Neural cell (in vitro differentiated cells): Measurements from ENCODE around the gene CEP170B. TPM values are rescaled to one million over a fixed set of nuclear protein-coding genes. Genes with fewer than 3 reads are reported as not detected.
"Not testable (repeated sequence)": the region's sequence is repeated elsewhere in the genome, so short reads cannot be mapped to it uniquely, and the experiment has no call there.

ENCODE experiments used
- H2AFZ ChIP-seq: fragments of 200-600, 300-800 bp; sonication (generic), shearing (Covaris generic); 2 replicates; pipeline ENCODE4 v1.6.0; 2014; ENCODE audit warnings: low read depth, mild to moderate bottlenecking, antibody characterized with exemption, low read length, moderate library complexity
- H3F3A ChIP-seq: fragments of 200-600 bp; shearing (Covaris generic); 2 replicates; pipeline ENCODE4 v1.6.1; 2016; ENCODE audit warnings: mild to moderate bottlenecking, moderate library complexity, mixed read lengths, antibody characterized with exemption, low read length; ENCODE audit not compliant: insufficient read depth, poor library complexity, severe bottlenecking
- H3K27ac ChIP-seq: fragments of 200-600, 300-800 bp; sonication (generic), shearing (Covaris generic); 2 replicates; pipeline ENCODE4 v1.5.1; 2014; ENCODE audit warnings: mild to moderate bottlenecking, low read length, moderate library complexity
- H3K27me3 ChIP-seq: fragments of 300-800, 200-600 bp; sonication (generic), shearing (Covaris generic); 2 replicates; pipeline ENCODE4 v1.6.0; 2014; ENCODE audit warnings: mild to moderate bottlenecking, low read depth, low read length, moderate library complexity; ENCODE audit not compliant: insufficient read depth
- H3K36me3 ChIP-seq: fragments of 300-800, 200-600 bp; sonication (generic), shearing (Covaris generic); 2 replicates; pipeline ENCODE4 v1.5.1; 2014; ENCODE audit warnings: mild to moderate bottlenecking, antibody characterized with exemption, low read length, moderate library complexity; ENCODE audit not compliant: insufficient read depth
- H3K4me2 ChIP-seq: fragments of 300-800, 200-600 bp; sonication (generic), shearing (Covaris generic); 2 replicates; pipeline ENCODE4 v1.6.0; 2014; ENCODE audit warnings: mild to moderate bottlenecking, low read length
- H3K4me3 ChIP-seq: fragments of 300-800, 200-600 bp; sonication (generic), shearing (Covaris generic); 2 replicates; pipeline ENCODE4 v1.5.1; 2014; ENCODE audit warnings: mild to moderate bottlenecking, low read length, moderate library complexity
- H3K79me2 ChIP-seq: fragments of 200-600 bp; shearing (Covaris generic); replicated peaks from 2 replicates; pipeline ENCODE4 v1.6.0; 2014; ENCODE audit warnings: mild to moderate bottlenecking, low read length, moderate library complexity; ENCODE audit not compliant: insufficient read depth
- H3K9ac ChIP-seq: fragments of 300-800, 200-600 bp; sonication (generic), shearing (Covaris generic); 2 replicates; pipeline ENCODE4 v1.6.1; 2016; ENCODE audit warnings: mild to moderate bottlenecking, low read length, mixed read lengths
- H3K9me2 ChIP-seq: fragments of 200-600 bp; shearing (Covaris generic); 2 replicates; pipeline ENCODE4 v1.6.1; 2016; ENCODE audit warnings: mild to moderate bottlenecking, low read length, mixed read lengths; ENCODE audit not compliant: insufficient read depth
- H3K9me3 ChIP-seq: fragments of 200-600, 300-800 bp; sonication (generic), shearing (Covaris generic); 2 replicates; pipeline ENCODE4 v1.6.1; 2016; ENCODE audit warnings: mild to moderate bottlenecking, mixed run types, low read length, moderate library complexity, mixed read lengths
- H4K20me1 ChIP-seq: fragments of 200-600 bp; shearing (Covaris generic); 2 replicates; pipeline ENCODE4 v1.6.1; 2016; ENCODE audit warnings: mild to moderate bottlenecking, mixed run types; ENCODE audit not compliant: insufficient read depth
- CTCF ChIP-seq: fragments of 450-650 bp; IDR thresholded peaks from 2 replicates; pipeline ENCODE4 v1.5.1; 2014; ENCODE audit warnings: antibody characterized with exemption, mild to moderate bottlenecking, moderate library complexity; ENCODE audit not compliant: poor library complexity, severe bottlenecking
- EP300 ChIP-seq: fragments of 450-650 bp; conservative IDR thresholded peaks from 2 replicates; pipeline ENCODE4 v1.6.1; 2014; ENCODE audit warnings: antibody characterized with exemption, mild to moderate bottlenecking, moderate library complexity; ENCODE audit not compliant: poor library complexity, severe bottlenecking
- EZH2 ChIP-seq: fragments of 200-600, 300-800 bp; shearing (Covaris generic), sonication (generic); IDR thresholded peaks from 2 replicates; pipeline ENCODE4 v1.6.1; 2014; ENCODE audit warnings: antibody characterized with exemption, low read length, borderline replicate concordance, mild to moderate bottlenecking; ENCODE audit not compliant: insufficient read depth, poor library complexity, severe bottlenecking
- MXI1 ChIP-seq: fragments of 450-650 bp; conservative IDR thresholded peaks from 2 replicates; pipeline ENCODE4 v1.6.1; 2014; ENCODE audit warnings: antibody characterized with exemption, mild to moderate bottlenecking; ENCODE audit not compliant: poor library complexity, severe bottlenecking
- POLR2AphosphoS5 ChIP-seq: IDR thresholded peaks from 2 replicates; pipeline ENCODE4 v1.6.1; 2012
- RAD21 ChIP-seq: fragments of 450-650 bp; conservative IDR thresholded peaks from 2 replicates; pipeline ENCODE4 v1.6.1; 2014; ENCODE audit warnings: antibody characterized with exemption, mild to moderate bottlenecking, moderate library complexity
- REST ChIP-seq: IDR thresholded peaks from 2 replicates; pipeline ENCODE4 v1.6.1; 2012; ENCODE audit warnings: borderline replicate concordance
- SMC3 ChIP-seq: fragments of 450-650 bp; conservative IDR thresholded peaks from 2 replicates; pipeline ENCODE4 v1.6.1; 2014; ENCODE audit warnings: antibody characterized with exemption, mild to moderate bottlenecking, moderate library complexity; ENCODE audit not compliant: poor library complexity
- TAF1 ChIP-seq: IDR thresholded peaks from 2 replicates; pipeline ENCODE4 v1.6.1; 2012; ENCODE audit warnings: low read depth
- polyA plus RNA-seq: library from polyadenylated mRNA; depleted of rRNA; stranded (reverse); fragments of >200 nt; gene quantifications from 2 replicates; pipeline ENCODE4 v1.2.3, GENCODE V29; 2014

The CEP170B gene
- polyA plus RNA-seq, 1 donor from 2014 or later: 11.6 TPM

- H4K20me1 ChIP-seq, H3K79me2 ChIP-seq, H3K27ac ChIP-seq, H2AFZ ChIP-seq, H3K4me3 ChIP-seq, H3K4me2 ChIP-seq, H3K9me2 ChIP-seq, H3K9me3 ChIP-seq, H3F3A ChIP-seq, H3K27me3 ChIP-seq, H3K36me3 ChIP-seq, H3K9ac ChIP-seq: not testable (repeated sequence)
These were observed 40.5 kb downstream of the CEP170B start for GRCh38 chr14:104905579-104905933.

GRCh38 chr14:104908303-104908702 is 43.2 kb downstream of the CEP170B start:
- TF ChIP-seq EZH2 (no peak), MXI1 (no peak), RAD21 (no peak), EP300 (no peak), POLR2AphosphoS5 (no peak), REST (no peak), SMC3 (no peak), TAF1 (no peak), CTCF (no peak)
- Histone ChIP-seq H3K79me2 (no peaks in the 10 kb centered on the region), H3K9me2 (no peaks in the 10 kb centered on the region), H3K36me3 (no peaks in the 10 kb centered on the region), H3F3A (no peaks in the 10 kb centered on the region), H2AFZ (no peak overlapping the region), H3K27ac (no peak overlapping the region), H3K9ac (no peak overlapping the region), H3K27me3 (no peaks in the 10 kb centered on the region), H3K4me2 (no peak overlapping the region), H3K9me3 (no peaks in the 10 kb centered on the region), H4K20me1 (no peaks in the 10 kb centered on the region), H3K4me3 (no peak overlapping the region)

- no peak overlapping the region for H2AFZ ChIP-seq
These were observed 47.0 kb downstream of the CEP170B start for GRCh38 chr14:104912053-104912452.

More at GRCh38 chr14:104912053-104912452, 47.0 kb downstream of the CEP170B start:
- Histone ChIP-seq H3K4me3 (no peak overlapping the region), H3K4me2 (no peak overlapping the region), H3K36me3 (no peaks in the 10 kb centered on the region), H3K9me3 (no peaks in the 10 kb centered on the region), H4K20me1 (no peaks in the 10 kb centered on the region), H3K79me2 (no peaks in the 10 kb centered on the region), H3K9ac (no peak overlapping the region), H3F3A (no peaks in the 10 kb centered on the region), H3K27ac (no peak overlapping the region), H3K27me3 (no peaks in the 10 kb centered on the region), H3K9me2 (no peaks in the 10 kb centered on the region)
- TF ChIP-seq CTCF (no peak), EZH2 (no peak), EP300 (no peak), REST (no peak), TAF1 (no peak), RAD21 (no peak), POLR2AphosphoS5 (no peak), MXI1 (no peak), SMC3 (no peak)
